SW480 (cell line): ENCODE results near the gene FAM149B1.

Source experiments
- DNase-seq: peaks from one replicate; pipeline ENCODE4 v3.0.0-alpha.2; 2016; ENCODE audit warnings: low spot score

Gene FAM149B1

GRCh38 chr10:73174148-73174925, 6.4 kb downstream of the FAM149B1 start:
- no peak for DNase-seq

GRCh38 chr10:73182568-73182967, 14.6 kb downstream of the FAM149B1 start:
- no peak for DNase-seq

- DNase-seq = no peak
Measured at GRCh38 chr10:73183667-73184281, 15.9 kb downstream of the FAM149B1 start.

GRCh38 chr10:73186266-73186665, 18.3 kb downstream of the FAM149B1 start:
- no peak for DNase-seq

- DNase-seq = no peak
Measured at GRCh38 chr10:73190188-73190587, 22.3 kb downstream of the FAM149B1 start.

GRCh38 chr10:73205081-73205480, 37.2 kb downstream of the FAM149B1 start:
- DNase-seq = no peak

GRCh38 chr10:73205890-73206289, 38.0 kb downstream of the FAM149B1 start:
- DNase-seq = no peak

- no peak for DNase-seq
Measured at GRCh38 chr10:73206385-73206784, 38.5 kb downstream of the FAM149B1 start.

- DNase-seq = no peak
Measured at GRCh38 chr10:73207883-73208282, 40.0 kb downstream of the FAM149B1 start.

GRCh38 chr10:73209705-73210104, 41.8 kb downstream of the FAM149B1 start:
- DNase-seq = no peak

- no peak for DNase-seq
Measured at GRCh38 chr10:73210395-73211105, 42.6 kb downstream of the FAM149B1 start.

GRCh38 chr10:73211106-73211811, 43.3 kb downstream of the FAM149B1 start:
- DNase-seq = no peak

- no peak for DNase-seq
Measured at GRCh38 chr10:73215749-73216148, 47.8 kb downstream of the FAM149B1 start.

GRCh38 chr10:73217628-73218027, 49.7 kb downstream of the FAM149B1 start:
- DNase-seq = no peak

GRCh38 chr10:73218431-73219191, 50.7 kb downstream of the FAM149B1 start:
- peak; percentile 17 for DNase-seq

GRCh38 chr10:73219384-73219783, 51.5 kb downstream of the FAM149B1 start:
- no peak for DNase-seq

GRCh38 chr10:73220989-73221388, 53.1 kb downstream of the FAM149B1 start:
- no peak for DNase-seq

GRCh38 chr10:73225518-73225917, 57.6 kb downstream of the FAM149B1 start:
- DNase-seq = no peak

- DNase-seq = no peak
Measured at GRCh38 chr10:73226663-73227062, 58.7 kb downstream of the FAM149B1 start.

- DNase-seq = no peak
Measured at GRCh38 chr10:73228247-73228646, 60.3 kb downstream of the FAM149B1 start.

GRCh38 chr10:73229567-73229966, 61.6 kb downstream of the FAM149B1 start:
- no peak for DNase-seq

GRCh38 chr10:73232887-73233286, 65.0 kb downstream of the FAM149B1 start:
- DNase-seq = no peak
